Astrocyte (in vitro differentiated cells and primary cell): ENCODE data around the gene EVC. TPM values are rescaled to one million over a fixed set of nuclear protein-coding genes. Genes with fewer than 3 reads are reported as not detected.

Source experiments
- DNase-seq: peaks from one replicate; pipeline ENCODE4 v3.0.0-alpha.2; 2010; ENCODE audit warnings: low read depth
- FAIRE-seq: peaks from 2 replicates; lab custom pipeline; 2011; peaks lifted over from hg19 to GRCh38; lab: Jason Lieb, UNC
- H2AFZ ChIP-seq: 2 replicates; pipeline ENCODE4 v1.6.0; 2012; ENCODE audit warnings: low read depth, low read length, inconsistent platforms
- H3K27ac ChIP-seq: 2 replicates; pipeline ENCODE4 v1.5.1; 2011; ENCODE audit warnings: low read depth, low read length, inconsistent platforms
- H3K27me3 ChIP-seq: 2 replicates; pipeline ENCODE4 v1.6.0; 2011; ENCODE audit warnings: low read length, inconsistent platforms; ENCODE audit not compliant: insufficient read depth
- H3K36me3 ChIP-seq: 2 replicates; pipeline ENCODE4 v1.5.1; 2011; ENCODE audit warnings: low read length, inconsistent platforms; ENCODE audit not compliant: insufficient read depth
- H3K4me1 ChIP-seq: 2 replicates; pipeline ENCODE4 v1.5.1; 2011; ENCODE audit warnings: low read length, inconsistent platforms; ENCODE audit not compliant: insufficient read depth
- H3K4me2 ChIP-seq: 2 replicates; pipeline ENCODE4 v1.6.0; 2012; ENCODE audit warnings: low read length, inconsistent platforms
- H3K4me3 ChIP-seq: 2 replicates; pipeline ENCODE4 v1.5.1; 2011; ENCODE audit warnings: low read depth, mild to moderate bottlenecking, low read length, inconsistent platforms; ENCODE audit not compliant: insufficient read depth
- H3K79me2 ChIP-seq: 2 replicates; pipeline ENCODE4 v1.6.0; 2012; ENCODE audit warnings: mild to moderate bottlenecking, low read length, inconsistent platforms; ENCODE audit not compliant: insufficient read depth
- H3K9ac ChIP-seq: 2 replicates; pipeline ENCODE4 v1.6.0; 2012; ENCODE audit warnings: mild to moderate bottlenecking, low read length, inconsistent platforms
- H3K9me3 ChIP-seq: 2 replicates; pipeline ENCODE4 v1.5.1; 2012; ENCODE audit warnings: low read depth, mild to moderate bottlenecking, low read length, inconsistent platforms; ENCODE audit not compliant: insufficient read depth
- H4K20me1 ChIP-seq: 2 replicates; pipeline ENCODE4 v1.6.0; 2012; ENCODE audit warnings: low read length, inconsistent platforms; ENCODE audit not compliant: insufficient read depth
- H3K27ac Mint-ChIP-seq: one replicate; pipeline ENCODE4 v1.8.0; 2021; ENCODE audit warnings: mild to moderate bottlenecking, mixed read lengths; ENCODE audit not compliant: unreplicated experiment
- H3K27me3 Mint-ChIP-seq: one replicate; pipeline ENCODE4 v1.8.0; 2021; ENCODE audit warnings: low read depth, mixed read lengths; ENCODE audit not compliant: unreplicated experiment
- H3K36me3 Mint-ChIP-seq: one replicate; pipeline ENCODE4 v1.8.0; 2021; ENCODE audit warnings: low read depth, mixed read lengths; ENCODE audit not compliant: unreplicated experiment
- H3K4me1 Mint-ChIP-seq: one replicate; pipeline ENCODE4 v1.8.0; 2021; ENCODE audit warnings: low read depth, mixed read lengths; ENCODE audit not compliant: unreplicated experiment
- H3K4me3 Mint-ChIP-seq: one replicate; pipeline ENCODE4 v1.8.0; 2021; ENCODE audit warnings: mild to moderate bottlenecking, moderate library complexity, mixed read lengths; ENCODE audit not compliant: unreplicated experiment
- H3K9me3 Mint-ChIP-seq: one replicate; pipeline ENCODE4 v1.8.0; 2021; ENCODE audit warnings: mild to moderate bottlenecking, mixed read lengths; ENCODE audit not compliant: unreplicated experiment
- CTCF ChIP-seq: IDR thresholded peaks from 2 replicates; pipeline ENCODE4 v1.5.1; 2011; ENCODE audit warnings: low read depth, mild to moderate bottlenecking, inconsistent platforms, low read length, moderate library complexity; ENCODE audit not compliant: insufficient read depth
- EZH2 ChIP-seq: IDR thresholded peaks from 2 replicates; pipeline ENCODE4 v1.6.1; 2012; ENCODE audit warnings: mild to moderate bottlenecking, low read length, inconsistent platforms; ENCODE audit not compliant: insufficient read depth
- total RNA-seq: library from RNA; stranded (reverse); gene quantifications from 2 replicates; pipeline ENCODE4 v1.2.1, GENCODE V29; 2021

The EVC gene
- total RNA-seq, 1 donor from 2014 or later = 23.9 TPM

GRCh38 chr4:5664778-5665177 lies 46.2 kb upstream of the EVC start:
- H3K36me3 ChIP-seq = peaks cover 7% of the 10 kb centered on the region
- DNase-seq (no peak), FAIRE-seq (no peak)
- H3K36me3 Mint-ChIP-seq = peaks cover 15% of the 10 kb centered on the region
- H3K9me3 Mint-ChIP-seq = peaks cover 12% of the 10 kb centered on the region
- H2AFZ ChIP-seq = no peak overlapping the region
- no peak overlapping the region for H3K4me3 Mint-ChIP-seq
- H3K79me2 ChIP-seq = peaks cover 4% of the 10 kb centered on the region
- no peaks in the 10 kb centered on the region for H3K4me1 Mint-ChIP-seq
- H3K4me1 ChIP-seq = no peaks in the 10 kb centered on the region
- no peaks in the 10 kb centered on the region for H3K27me3 ChIP-seq
- TF ChIP-seq EZH2 = no peak
- TF ChIP-seq CTCF = no peak
- H3K4me2 ChIP-seq = no peak overlapping the region
- no peak overlapping the region for H3K27ac Mint-ChIP-seq
- no peaks in the 10 kb centered on the region for H4K20me1 ChIP-seq
- no peaks in the 10 kb centered on the region for H3K9me3 ChIP-seq
- H3K9ac ChIP-seq = no peak overlapping the region
- no peak overlapping the region for H3K27ac ChIP-seq
- no peak overlapping the region for H3K4me3 ChIP-seq
- no peaks in the 10 kb centered on the region for H3K27me3 Mint-ChIP-seq

GRCh38 chr4:5666741-5667140 lies 44.3 kb upstream of the EVC start:
- no peaks in the 10 kb centered on the region for H3K27me3 Mint-ChIP-seq
- H3K4me3 Mint-ChIP-seq = no peak overlapping the region
- H3K27me3 ChIP-seq = no peaks in the 10 kb centered on the region
- peaks cover 7% of the 10 kb centered on the region for H3K9me3 Mint-ChIP-seq
- no peak overlapping the region for H3K4me3 ChIP-seq
- TF ChIP-seq CTCF (no peak), EZH2 (no peak)
- H3K79me2 ChIP-seq = peaks cover 13% of the 10 kb centered on the region
- FAIRE-seq = no peak
- H3K4me1 Mint-ChIP-seq = no peaks in the 10 kb centered on the region
- H3K27ac ChIP-seq = no peak overlapping the region
- no peak overlapping the region for H3K27ac Mint-ChIP-seq
- H3K9ac ChIP-seq = no peak overlapping the region
- H3K9me3 ChIP-seq = no peaks in the 10 kb centered on the region
- H3K4me1 ChIP-seq = no peaks in the 10 kb centered on the region
- H3K4me2 ChIP-seq = no peak overlapping the region
- peaks cover 4% of the 10 kb centered on the region for H3K36me3 ChIP-seq
- peaks cover 11% of the 10 kb centered on the region for H3K36me3 Mint-ChIP-seq
- H4K20me1 ChIP-seq = peaks cover 10% of the 10 kb centered on the region
- DNase-seq = no peak
- H2AFZ ChIP-seq = no peak overlapping the region

- no peak overlapping the region for H3K27ac ChIP-seq
- H3K27me3 ChIP-seq = no peaks in the 10 kb centered on the region
- no peak overlapping the region for H3K4me3 Mint-ChIP-seq
- no peaks in the 10 kb centered on the region for H3K9me3 Mint-ChIP-seq
- no peaks in the 10 kb centered on the region for H3K27me3 Mint-ChIP-seq
- no peaks in the 10 kb centered on the region for H4K20me1 ChIP-seq
- H3K36me3 Mint-ChIP-seq = peaks cover 7% of the 10 kb centered on the region
- no peak for TF ChIP-seq CTCF
- no peak for TF ChIP-seq EZH2
- H2AFZ ChIP-seq = no peak overlapping the region
- no peak overlapping the region for H3K9ac ChIP-seq
- H3K9me3 ChIP-seq = no peaks in the 10 kb centered on the region
- H3K27ac Mint-ChIP-seq = no peak overlapping the region
- no peak overlapping the region for H3K4me2 ChIP-seq
- H3K4me1 ChIP-seq = no peaks in the 10 kb centered on the region
- H3K4me3 ChIP-seq = no peak overlapping the region
- no peak for FAIRE-seq
- H3K79me2 ChIP-seq = no peaks in the 10 kb centered on the region
- H3K4me1 Mint-ChIP-seq = no peaks in the 10 kb centered on the region
- no peak for DNase-seq
- peaks cover 9% of the 10 kb centered on the region for H3K36me3 ChIP-seq
Measured at GRCh38 chr4:5676763-5677162, 34.2 kb upstream of the EVC start.
